ENCODE results near the gene KBTBD12.

DNA sequence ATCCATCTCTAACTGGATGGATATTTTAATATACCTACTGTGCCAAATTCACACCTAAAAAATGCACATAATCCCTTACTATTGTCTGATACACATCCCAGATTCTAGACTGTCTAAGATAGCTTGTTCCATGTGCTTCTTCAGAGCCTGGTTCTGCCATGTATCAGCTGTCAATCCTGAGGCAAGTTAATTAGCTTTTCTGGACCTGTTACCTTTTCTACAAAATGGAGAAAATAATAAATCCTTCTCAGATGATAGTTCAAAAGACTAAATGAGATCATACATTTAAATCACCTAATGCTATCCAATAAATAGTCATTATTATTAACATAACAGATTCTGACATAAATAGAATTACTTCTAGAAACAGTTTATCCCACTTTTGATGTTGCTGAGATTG, 66.1 kb downstream of the KBTBD12 start:
- TF ChIP-seq, protein P1, sequence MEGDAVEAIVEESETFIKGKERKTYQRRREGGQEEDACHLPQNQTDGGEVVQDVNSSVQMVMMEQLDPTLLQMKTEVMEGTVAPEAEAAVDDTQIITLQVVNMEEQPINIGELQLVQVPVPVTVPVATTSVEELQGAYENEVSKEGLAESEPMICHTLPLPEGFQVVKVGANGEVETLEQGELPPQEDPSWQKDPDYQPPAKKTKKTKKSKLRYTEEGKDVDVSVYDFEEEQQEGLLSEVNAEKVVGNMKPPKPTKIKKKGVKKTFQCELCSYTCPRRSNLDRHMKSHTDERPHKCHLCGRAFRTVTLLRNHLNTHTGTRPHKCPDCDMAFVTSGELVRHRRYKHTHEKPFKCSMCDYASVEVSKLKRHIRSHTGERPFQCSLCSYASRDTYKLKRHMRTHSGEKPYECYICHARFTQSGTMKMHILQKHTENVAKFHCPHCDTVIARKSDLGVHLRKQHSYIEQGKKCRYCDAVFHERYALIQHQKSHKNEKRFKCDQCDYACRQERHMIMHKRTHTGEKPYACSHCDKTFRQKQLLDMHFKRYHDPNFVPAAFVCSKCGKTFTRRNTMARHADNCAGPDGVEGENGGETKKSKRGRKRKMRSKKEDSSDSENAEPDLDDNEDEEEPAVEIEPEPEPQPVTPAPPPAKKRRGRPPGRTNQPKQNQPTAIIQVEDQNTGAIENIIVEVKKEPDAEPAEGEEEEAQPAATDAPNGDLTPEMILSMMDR (IDR thresholded peaks at IDR 0.05; ENCODE audit: low read depth, low read length), result no peak
- TF ChIP-seq, protein P2, sequence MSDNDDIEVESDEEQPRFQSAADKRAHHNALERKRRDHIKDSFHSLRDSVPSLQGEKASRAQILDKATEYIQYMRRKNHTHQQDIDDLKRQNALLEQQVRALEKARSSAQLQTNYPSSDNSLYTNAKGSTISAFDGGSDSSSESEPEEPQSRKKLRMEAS (IDR thresholded peaks at IDR 0.05; ENCODE audit: low read depth, low read length), result no peak
- TF ChIP-seq POLR2A (IDR thresholded peaks at IDR 0.05; ENCODE audit: extremely low read depth, insufficient read length) (no peak), MYC (IDR thresholded peaks at IDR 0.05; ENCODE audit: low read depth, low read length) (no peak)

Measured in NB4 (cell line).